Measurements from ENCODE around the gene TMEM208.

TMEM208 gene

GRCh38 chr16:67235816-67236562, 9.1 kb downstream of the TMEM208 start:
- no peaks in the 10 kb centered on the region for H3K27me3 ChIP-seq (ENCODE audit: control insufficient read depth, insufficient read depth, low read length)
- no peak overlapping the region for H3K4me3 ChIP-seq (ENCODE audit: low read length)
- H3K9me3 ChIP-seq (ENCODE audit: control insufficient read depth, low read length), result no peaks in the 10 kb centered on the region
- peaks cover 6% of the 10 kb centered on the region for H3K4me1 ChIP-seq (ENCODE audit: control insufficient read depth, insufficient read depth, low read length)
- H3K36me3 ChIP-seq (ENCODE audit: control insufficient read depth, insufficient read depth, low read length), result peaks cover 23% of the 10 kb centered on the region
- no peak overlapping the region for H3K9ac ChIP-seq (ENCODE audit: low read length)

- Histone ChIP-seq H3K9ac (ENCODE audit: low read length) (no peak overlapping the region), H3K36me3 (ENCODE audit: control insufficient read depth, insufficient read depth, low read length) (peaks cover 16% of the 10 kb centered on the region), H3K4me3 (ENCODE audit: low read length) (no peak overlapping the region), H3K9me3 (ENCODE audit: control insufficient read depth, low read length) (no peaks in the 10 kb centered on the region), H3K4me1 (ENCODE audit: control insufficient read depth, insufficient read depth, low read length) (peaks cover 14% of the 10 kb centered on the region), H3K27me3 (ENCODE audit: control insufficient read depth, insufficient read depth, low read length) (no peaks in the 10 kb centered on the region)
These were observed 9.8 kb downstream of the TMEM208 start for GRCh38 chr16:67236563-67237395.

GRCh38 chr16:67237396-67238277, 10.7 kb downstream of the TMEM208 start:
- no peaks in the 10 kb centered on the region for H3K9me3 ChIP-seq (ENCODE audit: control insufficient read depth, low read length)
- H3K36me3 ChIP-seq (ENCODE audit: control insufficient read depth, insufficient read depth, low read length), result peaks cover 15% of the 10 kb centered on the region
- no peaks in the 10 kb centered on the region for H3K27me3 ChIP-seq (ENCODE audit: control insufficient read depth, insufficient read depth, low read length)
- no peak overlapping the region for H3K4me3 ChIP-seq (ENCODE audit: low read length)
- H3K9ac ChIP-seq (ENCODE audit: low read length), result no peak overlapping the region
- peaks cover 21% of the 10 kb centered on the region for H3K4me1 ChIP-seq (ENCODE audit: control insufficient read depth, insufficient read depth, low read length)

- Histone ChIP-seq H3K9me3 (ENCODE audit: control insufficient read depth, low read length) (no peaks in the 10 kb centered on the region), H3K4me3 (ENCODE audit: low read length) (no peak overlapping the region), H3K36me3 (ENCODE audit: control insufficient read depth, insufficient read depth, low read length) (peaks cover 15% of the 10 kb centered on the region), H3K27me3 (ENCODE audit: control insufficient read depth, insufficient read depth, low read length) (no peaks in the 10 kb centered on the region), H3K9ac (ENCODE audit: low read length) (no peak overlapping the region), H3K4me1 (ENCODE audit: control insufficient read depth, insufficient read depth, low read length) (peaks cover 21% of the 10 kb centered on the region)
These were observed 11.3 kb downstream of the TMEM208 start for GRCh38 chr16:67238278-67238575.

GRCh38 chr16:67238806-67239470, 12.0 kb downstream of the TMEM208 start:
- H3K9ac ChIP-seq (ENCODE audit: low read length), result no peak overlapping the region
- H3K27me3 ChIP-seq (ENCODE audit: control insufficient read depth, insufficient read depth, low read length), result no peaks in the 10 kb centered on the region
- peaks cover 26% of the 10 kb centered on the region for H3K4me1 ChIP-seq (ENCODE audit: control insufficient read depth, insufficient read depth, low read length)
- peaks cover 15% of the 10 kb centered on the region for H3K36me3 ChIP-seq (ENCODE audit: control insufficient read depth, insufficient read depth, low read length)
- H3K4me3 ChIP-seq (ENCODE audit: low read length), result no peak overlapping the region
- no peaks in the 10 kb centered on the region for H3K9me3 ChIP-seq (ENCODE audit: control insufficient read depth, low read length)

GRCh38 chr16:67240506-67240905, 13.6 kb downstream of the TMEM208 start:
- H3K4me1 ChIP-seq (ENCODE audit: control insufficient read depth, insufficient read depth, low read length), result peaks cover 39% of the 10 kb centered on the region
- H3K27me3 ChIP-seq (ENCODE audit: control insufficient read depth, insufficient read depth, low read length), result no peaks in the 10 kb centered on the region
- H3K4me3 ChIP-seq (ENCODE audit: low read length), result no peak overlapping the region
- H3K9me3 ChIP-seq (ENCODE audit: control insufficient read depth, low read length), result no peaks in the 10 kb centered on the region
- H3K36me3 ChIP-seq (ENCODE audit: control insufficient read depth, insufficient read depth, low read length), result peaks cover 14% of the 10 kb centered on the region
- H3K9ac ChIP-seq (ENCODE audit: low read length), result peak overlapping the region; percentile 7

GRCh38 chr16:67241008-67241900, 14.3 kb downstream of the TMEM208 start:
- peak overlapping the region; percentile 60 for H3K9ac ChIP-seq (ENCODE audit: low read length)
- peaks cover 7% of the 10 kb centered on the region for H3K36me3 ChIP-seq (ENCODE audit: control insufficient read depth, insufficient read depth, low read length)
- no peak overlapping the region for H3K4me3 ChIP-seq (ENCODE audit: low read length)
- H3K27me3 ChIP-seq (ENCODE audit: control insufficient read depth, insufficient read depth, low read length), result no peaks in the 10 kb centered on the region
- H3K4me1 ChIP-seq (ENCODE audit: control insufficient read depth, insufficient read depth, low read length), result peaks cover 44% of the 10 kb centered on the region
- no peaks in the 10 kb centered on the region for H3K9me3 ChIP-seq (ENCODE audit: control insufficient read depth, low read length)

GRCh38 chr16:67242138-67242730, 15.3 kb downstream of the TMEM208 start:
- H3K4me1 ChIP-seq (ENCODE audit: control insufficient read depth, insufficient read depth, low read length), result peaks cover 44% of the 10 kb centered on the region
- peaks cover 7% of the 10 kb centered on the region for H3K36me3 ChIP-seq (ENCODE audit: control insufficient read depth, insufficient read depth, low read length)
- H3K27me3 ChIP-seq (ENCODE audit: control insufficient read depth, insufficient read depth, low read length), result no peaks in the 10 kb centered on the region
- no peak overlapping the region for H3K9ac ChIP-seq (ENCODE audit: low read length)
- no peak overlapping the region for H3K4me3 ChIP-seq (ENCODE audit: low read length)
- H3K9me3 ChIP-seq (ENCODE audit: control insufficient read depth, low read length), result no peaks in the 10 kb centered on the region

- Histone ChIP-seq H3K9ac (ENCODE audit: low read length) (peak overlapping the region; percentile 41), H3K27me3 (ENCODE audit: control insufficient read depth, insufficient read depth, low read length) (peaks cover 9% of the 10 kb centered on the region), H3K36me3 (ENCODE audit: control insufficient read depth, insufficient read depth, low read length) (no peaks in the 10 kb centered on the region), H3K4me3 (ENCODE audit: low read length) (no peak overlapping the region), H3K4me1 (ENCODE audit: control insufficient read depth, insufficient read depth, low read length) (peaks cover 55% of the 10 kb centered on the region), H3K9me3 (ENCODE audit: control insufficient read depth, low read length) (no peaks in the 10 kb centered on the region)
These were observed 16.6 kb downstream of the TMEM208 start for GRCh38 chr16:67243481-67243880.

GRCh38 chr16:67244387-67245185, 17.7 kb downstream of the TMEM208 start:
- no peak overlapping the region for H3K4me3 ChIP-seq (ENCODE audit: low read length)
- H3K9ac ChIP-seq (ENCODE audit: low read length), result peak overlapping the region; percentile 41
- no peaks in the 10 kb centered on the region for H3K36me3 ChIP-seq (ENCODE audit: control insufficient read depth, insufficient read depth, low read length)
- peaks cover 64% of the 10 kb centered on the region for H3K4me1 ChIP-seq (ENCODE audit: control insufficient read depth, insufficient read depth, low read length)
- H3K9me3 ChIP-seq (ENCODE audit: control insufficient read depth, low read length), result no peaks in the 10 kb centered on the region
- H3K27me3 ChIP-seq (ENCODE audit: control insufficient read depth, insufficient read depth, low read length), result peaks cover 20% of the 10 kb centered on the region

All from mucosa of stomach (tissue), 1 donor.